ENCODE measurements around the gene MTCH2. TPM values are rescaled to one million over a fixed set of nuclear protein-coding genes. Genes with fewer than 3 reads are reported as not detected.

Gene MTCH2
- polyA plus RNA-seq, 1 experiment = 194 TPM

DNA sequence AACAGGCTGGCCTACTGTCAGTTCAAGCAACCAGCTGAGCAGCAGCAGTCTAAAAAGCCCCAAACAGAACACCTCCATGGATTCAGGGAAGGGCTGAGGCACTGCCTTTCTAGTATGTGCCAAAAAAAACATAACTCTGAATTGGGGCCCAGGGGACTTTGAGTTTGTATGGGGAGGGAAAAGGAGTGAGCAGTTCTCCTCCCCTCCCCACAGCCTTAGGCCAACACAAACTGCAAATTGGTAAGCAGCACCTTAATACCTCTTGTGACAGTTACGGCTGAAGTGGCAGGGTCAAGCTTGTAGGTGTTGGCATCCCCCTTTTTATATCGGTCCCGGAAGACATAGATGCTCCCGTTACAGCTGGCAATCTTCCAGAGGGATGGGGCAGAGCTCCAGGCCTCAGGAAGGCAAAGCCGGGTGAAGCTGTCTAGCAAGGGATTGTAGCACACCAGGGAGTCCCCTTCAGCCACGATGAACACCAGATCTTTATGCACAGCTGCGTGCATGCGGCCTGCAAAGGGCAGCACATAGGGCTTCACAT lies 69.6 kb downstream of the MTCH2 start:
- Histone ChIP-seq H3K27ac (ENCODE audit: low read depth, low read length) (no peak overlapping the region), H3K4me3 (ENCODE audit: low read depth, low read length) (no peak overlapping the region), H3K27me3 (ENCODE audit: control insufficient read depth, insufficient read depth, low read length) (no peaks in the 10 kb centered on the region), H3K9me3 (ENCODE audit: control insufficient read depth, insufficient read depth, low read length) (no peaks in the 10 kb centered on the region)
- no peak for DNase-seq (ENCODE audit: low read depth, low spot score)
- ChIA-PET CTCF (interaction anchor here (0.8 to 2.3 kb wide), 2 partner anchors 18 to 44 kb away, joined by 3 to 7 read pairs; no protein-coding TSS in a partner anchor), POLR2A (interaction anchor here (0.6 kb wide), 1 partner anchor 11 kb away, joined by 9 read pairs; no protein-coding TSS in a partner anchor)
- TF ChIP-seq, protein P1, sequence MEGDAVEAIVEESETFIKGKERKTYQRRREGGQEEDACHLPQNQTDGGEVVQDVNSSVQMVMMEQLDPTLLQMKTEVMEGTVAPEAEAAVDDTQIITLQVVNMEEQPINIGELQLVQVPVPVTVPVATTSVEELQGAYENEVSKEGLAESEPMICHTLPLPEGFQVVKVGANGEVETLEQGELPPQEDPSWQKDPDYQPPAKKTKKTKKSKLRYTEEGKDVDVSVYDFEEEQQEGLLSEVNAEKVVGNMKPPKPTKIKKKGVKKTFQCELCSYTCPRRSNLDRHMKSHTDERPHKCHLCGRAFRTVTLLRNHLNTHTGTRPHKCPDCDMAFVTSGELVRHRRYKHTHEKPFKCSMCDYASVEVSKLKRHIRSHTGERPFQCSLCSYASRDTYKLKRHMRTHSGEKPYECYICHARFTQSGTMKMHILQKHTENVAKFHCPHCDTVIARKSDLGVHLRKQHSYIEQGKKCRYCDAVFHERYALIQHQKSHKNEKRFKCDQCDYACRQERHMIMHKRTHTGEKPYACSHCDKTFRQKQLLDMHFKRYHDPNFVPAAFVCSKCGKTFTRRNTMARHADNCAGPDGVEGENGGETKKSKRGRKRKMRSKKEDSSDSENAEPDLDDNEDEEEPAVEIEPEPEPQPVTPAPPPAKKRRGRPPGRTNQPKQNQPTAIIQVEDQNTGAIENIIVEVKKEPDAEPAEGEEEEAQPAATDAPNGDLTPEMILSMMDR (IDR thresholded peaks at IDR 0.05; ENCODE audit: low read depth, low read length) = no peak

DNA sequence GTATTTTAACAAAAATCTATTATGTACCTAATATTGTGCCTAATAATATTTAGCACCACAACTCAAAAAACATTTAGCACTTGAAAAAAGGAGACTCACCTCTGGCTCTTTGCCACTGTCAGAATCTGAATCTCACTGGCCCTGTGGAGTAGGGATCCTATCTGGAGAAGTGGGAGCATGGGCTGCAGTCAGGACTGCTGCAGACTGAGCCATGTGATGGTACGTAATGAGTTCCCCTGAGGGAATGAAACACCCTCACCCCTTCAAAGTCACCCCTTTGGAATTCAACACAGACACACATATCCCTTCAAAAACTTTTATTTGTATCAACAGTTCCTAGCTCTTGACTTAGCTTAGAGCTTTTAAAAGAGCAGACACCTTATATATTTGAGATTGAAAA lies 70.5 kb downstream of the MTCH2 start:
- CTCF ChIA-PET = interaction anchor here (1.5 to 2.3 kb wide), 2 partner anchors 19 to 45 kb away, joined by 4 to 7 read pairs; no protein-coding TSS in a partner anchor
- H3K4me3 ChIP-seq (ENCODE audit: low read depth, low read length) = no peak overlapping the region
- H3K9me3 ChIP-seq (ENCODE audit: control insufficient read depth, insufficient read depth, low read length) = no peaks in the 10 kb centered on the region
- H3K27me3 ChIP-seq (ENCODE audit: control insufficient read depth, insufficient read depth, low read length) = no peaks in the 10 kb centered on the region
- no peak for DNase-seq (ENCODE audit: low read depth, low spot score)
- POLR2A ChIA-PET = interaction anchor here (0.7 kb wide), 1 partner anchor 38 kb away, joined by 3 read pairs; no protein-coding TSS in a partner anchor
- H3K27ac ChIP-seq (ENCODE audit: low read depth, low read length) = no peak overlapping the region
- TF ChIP-seq, protein P1 (IDR thresholded peaks at IDR 0.05; ENCODE audit: low read depth, low read length) = no peak

DNA sequence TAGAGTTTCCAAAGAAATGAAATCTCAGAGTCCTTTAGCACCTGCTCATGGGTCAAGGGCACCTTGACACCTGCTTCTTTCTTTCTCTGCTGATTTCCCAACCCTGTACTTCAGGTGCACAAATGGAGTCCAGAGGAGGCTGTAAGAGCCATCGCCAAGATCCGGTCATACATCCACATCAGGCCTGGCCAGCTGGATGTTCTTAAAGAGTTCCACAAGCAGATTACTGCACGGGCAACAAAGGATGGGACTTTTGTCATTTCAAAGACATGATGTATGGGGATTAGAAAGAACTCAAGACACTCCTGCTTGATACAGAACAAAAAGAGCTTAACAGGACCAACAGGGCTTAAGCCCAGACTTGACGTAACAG lies 71.0 kb downstream of the MTCH2 start:
- no peak overlapping the region for H3K4me3 ChIP-seq (ENCODE audit: low read depth, low read length)
- POLR2A ChIA-PET = no interaction called here
- CTCF ChIA-PET = interaction anchor here (1.5 kb wide), 1 partner anchor 18 kb away, joined by 4 read pairs; no protein-coding TSS in a partner anchor

DNA sequence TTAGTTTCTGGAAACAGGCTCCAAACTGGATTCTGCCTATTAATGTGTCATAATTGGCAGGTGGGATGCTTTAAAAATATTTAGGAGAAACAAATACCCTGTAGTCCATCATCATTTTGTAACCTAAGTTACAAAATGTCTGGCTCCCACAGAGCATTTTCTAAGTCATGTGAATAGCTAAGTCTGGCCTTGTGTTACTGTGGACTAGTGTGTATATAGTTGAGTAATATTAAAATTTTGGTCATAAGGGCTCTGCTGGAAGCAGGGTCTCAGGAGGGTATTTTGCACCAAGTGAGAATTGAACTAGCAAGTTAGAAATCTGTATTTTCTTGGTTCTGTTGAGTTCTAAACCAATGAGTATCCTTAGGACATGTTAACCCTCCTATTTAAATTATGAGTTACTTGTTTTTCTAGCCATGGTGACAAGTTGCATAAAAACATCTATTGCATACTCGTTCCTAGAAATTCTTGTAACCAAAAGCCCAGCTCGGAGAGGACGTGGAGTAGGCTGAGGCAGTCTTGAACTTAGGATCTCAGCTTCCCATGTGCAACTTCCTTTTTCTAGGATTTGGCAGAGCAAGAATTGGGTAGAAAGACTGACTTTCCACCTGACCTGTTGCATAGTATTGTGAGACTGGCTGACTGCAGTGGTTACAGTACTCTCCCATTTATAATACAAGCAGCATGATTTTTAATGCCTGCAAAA lies 71.6 kb downstream of the MTCH2 start:
- CTCF ChIA-PET = interaction anchor here (1.5 kb wide), 1 partner anchor 17 kb away, joined by 4 read pairs; no protein-coding TSS in a partner anchor
- Histone ChIP-seq H3K9me3 (ENCODE audit: control insufficient read depth, insufficient read depth, low read length) (no peaks in the 10 kb centered on the region; the same call in 1 of the 2 replicates), H3K4me3 (ENCODE audit: low read depth, low read length) (no peak overlapping the region), H3K27me3 (ENCODE audit: control insufficient read depth, insufficient read depth, low read length) (no peaks in the 10 kb centered on the region), H3K27ac (ENCODE audit: low read depth, low read length) (no peak overlapping the region)
- TF ChIP-seq, protein P1 (IDR thresholded peaks at IDR 0.05; ENCODE audit: low read depth, low read length) = no peak
- DNase-seq (ENCODE audit: low read depth, low spot score) = no peak
- POLR2A ChIA-PET = interaction anchor here (0.7 kb wide), 1 partner anchor 8 kb away, joined by 3 read pairs; no protein-coding TSS in a partner anchor

More for the DNA sequence above, 71.0 kb downstream of the MTCH2 start:
- no peak for DNase-seq (ENCODE audit: low read depth, low spot score)
- Histone ChIP-seq H3K27me3 (ENCODE audit: control insufficient read depth, insufficient read depth, low read length) (no peaks in the 10 kb centered on the region), H3K9me3 (ENCODE audit: control insufficient read depth, insufficient read depth, low read length) (no peaks in the 10 kb centered on the region), H3K27ac (ENCODE audit: low read depth, low read length) (peak overlapping the region; percentile 11)
- TF ChIP-seq, protein P1 (IDR thresholded peaks at IDR 0.05; ENCODE audit: low read depth, low read length) = no peak

DNA sequence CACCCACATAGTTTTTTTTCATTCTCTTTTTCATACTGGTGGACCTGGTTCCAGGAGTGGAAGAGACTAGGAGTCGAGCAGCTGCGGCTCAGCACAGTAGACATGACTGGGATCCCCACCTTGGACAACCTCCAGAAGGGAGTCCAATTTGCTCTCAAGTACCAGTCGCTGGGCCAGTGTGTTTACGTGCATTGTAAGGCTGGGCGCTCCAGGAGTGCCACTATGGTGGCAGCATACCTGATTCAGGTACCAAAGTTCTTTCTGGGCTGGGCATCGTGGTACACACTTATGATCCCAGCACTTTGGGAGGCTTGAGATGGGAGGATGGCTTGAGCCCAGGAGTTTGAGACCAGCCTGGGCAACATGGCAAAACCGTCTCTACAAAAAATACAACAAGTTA lies 72.7 kb downstream of the MTCH2 start:
- Histone ChIP-seq H3K27me3 (ENCODE audit: control insufficient read depth, insufficient read depth, low read length) (no peaks in the 10 kb centered on the region), H3K9me3 (ENCODE audit: control insufficient read depth, insufficient read depth, low read length) (no peaks in the 10 kb centered on the region; the same call in 1 of the 2 replicates), H3K4me3 (ENCODE audit: low read depth, low read length) (no peak overlapping the region), H3K27ac (ENCODE audit: low read depth, low read length) (no peak overlapping the region)
- DNase-seq (ENCODE audit: low read depth, low spot score) = no peak
- ChIA-PET POLR2A (interaction anchor here (0.7 kb wide), 1 partner anchor 64 kb away, joined by 7 read pairs; no protein-coding TSS in a partner anchor), CTCF (no interaction called here)
- TF ChIP-seq, protein P1 (IDR thresholded peaks at IDR 0.05; ENCODE audit: low read depth, low read length) = no peak
